Activated naive CD4-positive, alpha-beta T cell treated with Interleukin-2 at 50 U/mL for 16 hours (primary cell): Measurements from ENCODE around the gene NEUROD6.

ENCODE experiments used
- DNase-seq: peaks from one replicate; pipeline ENCODE4 v3.0.0-alpha.2; 2020

NEUROD6 gene

DNA sequence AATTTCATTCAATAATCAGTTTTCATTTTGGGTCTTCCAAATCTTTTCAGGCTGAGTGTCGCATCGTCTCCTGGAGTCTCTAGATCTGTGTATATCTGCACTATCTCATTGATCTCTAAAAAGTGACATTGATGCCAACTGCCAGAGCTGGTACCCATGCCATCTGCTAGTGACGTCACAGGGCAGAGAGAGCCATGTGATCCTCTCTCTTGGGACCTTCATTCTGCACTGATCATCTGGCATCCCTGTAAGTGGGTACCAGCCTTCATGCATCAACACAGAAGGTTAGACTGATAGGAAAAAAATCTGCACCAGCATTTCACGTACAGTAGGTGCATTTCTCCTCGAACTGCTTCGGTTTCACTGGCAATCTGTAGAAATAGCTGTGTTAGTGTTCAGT, at the start of gene NEUROD6:
Gene NEUROD6, minus strand, starts transcription at position 124 of the 400 bp plus-strand sequence. CDS start 1,458 bp downstream, outside the sequence.
- DNase-seq = no peak

GRCh38 chr7:31384466-31384865, 43.9 kb upstream of the NEUROD6 start:
- no peak for DNase-seq

DNA sequence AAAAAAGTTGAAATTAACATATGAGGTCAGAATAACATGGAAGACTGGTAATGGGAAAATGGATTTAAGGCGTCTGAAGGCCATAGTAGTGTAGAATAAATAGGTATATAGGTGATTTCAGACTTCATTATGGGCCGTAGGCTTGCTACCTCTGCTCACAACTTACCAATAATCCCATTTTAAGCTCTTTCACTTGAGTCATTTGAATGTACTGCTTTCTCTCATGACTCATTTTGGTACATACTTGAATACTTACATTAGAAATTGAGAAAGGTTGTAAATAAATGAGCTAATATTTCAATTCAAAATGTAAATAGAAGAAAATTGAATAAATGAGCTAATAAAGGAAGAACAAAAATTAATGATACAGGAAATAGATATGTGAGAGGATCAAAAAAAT, 42.2 kb upstream of the NEUROD6 start:
- no peak for DNase-seq

DNA sequence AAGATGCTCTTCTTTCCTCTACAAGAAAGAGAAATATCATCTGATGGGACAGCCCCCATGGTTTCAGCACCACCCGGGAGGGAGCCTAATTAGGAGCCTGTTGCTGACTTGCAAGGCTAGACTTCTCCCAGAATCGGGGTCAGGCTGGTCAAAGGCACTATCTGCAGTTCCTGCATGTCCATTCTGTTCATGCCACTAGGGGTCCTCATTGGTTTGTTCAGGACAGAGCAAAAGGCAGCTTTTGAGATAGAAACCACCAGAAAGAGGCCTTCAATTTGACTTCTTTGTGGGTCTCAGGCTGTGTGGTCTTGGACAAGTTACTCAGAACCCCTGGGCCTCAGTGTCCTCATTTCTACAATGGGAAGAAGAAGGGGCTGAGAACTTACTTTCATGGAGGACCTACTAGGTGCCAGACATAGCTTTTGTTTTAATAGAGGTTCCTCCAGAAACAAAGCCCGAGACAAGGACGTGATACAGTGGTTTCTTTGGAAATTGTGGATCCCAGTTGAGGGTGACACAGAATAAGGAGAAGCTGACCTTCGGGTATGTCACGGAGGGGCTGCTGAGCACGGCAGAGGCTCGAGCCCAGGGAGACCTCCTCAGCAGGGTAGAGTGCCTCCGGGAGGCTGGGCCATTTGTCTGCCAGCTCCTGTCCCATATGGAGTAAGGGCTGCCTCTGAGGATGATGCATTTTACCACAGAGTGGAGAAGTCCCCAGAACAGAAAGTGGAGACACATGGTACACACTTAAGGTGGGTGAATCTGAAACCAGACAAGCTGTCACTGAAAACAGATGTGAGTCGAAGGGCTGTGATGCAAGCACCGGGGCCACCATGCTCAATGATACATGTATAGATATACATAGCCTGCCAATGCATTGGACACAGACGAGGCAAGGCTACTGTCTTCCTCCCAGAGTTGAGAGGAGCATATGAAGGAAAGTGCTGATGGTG, 33.1 kb upstream of the NEUROD6 start:
- DNase-seq = no peak

DNA sequence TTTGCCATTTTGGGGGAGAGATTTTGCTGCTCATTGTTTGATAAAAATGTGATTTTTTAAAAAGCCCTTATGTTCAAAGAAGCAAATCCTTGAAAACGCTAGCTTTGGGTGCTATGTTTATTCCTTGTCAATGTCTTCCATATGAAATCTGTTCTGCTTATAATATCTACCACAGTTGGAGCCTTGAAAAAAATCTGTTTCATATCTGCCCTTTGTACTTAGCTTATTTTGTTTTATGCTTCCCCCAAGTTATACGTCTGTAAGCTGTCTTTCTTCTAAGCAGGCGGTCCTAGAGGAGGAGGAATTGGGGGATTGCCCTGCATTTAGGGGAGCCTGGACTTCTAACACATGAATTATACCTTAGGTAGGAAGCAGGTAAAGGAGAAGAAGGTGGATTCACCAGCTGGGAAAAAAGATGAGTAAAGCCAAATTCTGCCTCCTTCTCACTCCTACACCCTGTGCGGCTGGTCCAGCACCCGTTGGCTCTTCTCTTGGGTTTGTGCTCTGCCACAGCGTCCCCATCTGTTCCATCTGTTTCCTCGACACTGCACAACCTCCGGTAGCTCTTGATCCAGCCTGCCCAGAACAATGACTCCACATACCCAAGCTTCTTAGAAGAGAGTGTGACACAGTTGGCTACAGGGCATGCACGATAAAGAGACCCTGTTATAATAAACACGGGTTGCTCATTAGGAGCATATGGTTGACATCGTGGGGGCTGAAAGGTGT, 31.9 kb upstream of the NEUROD6 start:
- DNase-seq = no peak

- DNase-seq = no peak
Observed at GRCh38 chr7:31371621-31372020, 31.1 kb upstream of the NEUROD6 start.

- DNase-seq = no peak
Observed at GRCh38 chr7:31370609-31371008, 30.1 kb upstream of the NEUROD6 start.

GRCh38 chr7:31368620-31369019, 28.1 kb upstream of the NEUROD6 start:
- DNase-seq = no peak

DNA sequence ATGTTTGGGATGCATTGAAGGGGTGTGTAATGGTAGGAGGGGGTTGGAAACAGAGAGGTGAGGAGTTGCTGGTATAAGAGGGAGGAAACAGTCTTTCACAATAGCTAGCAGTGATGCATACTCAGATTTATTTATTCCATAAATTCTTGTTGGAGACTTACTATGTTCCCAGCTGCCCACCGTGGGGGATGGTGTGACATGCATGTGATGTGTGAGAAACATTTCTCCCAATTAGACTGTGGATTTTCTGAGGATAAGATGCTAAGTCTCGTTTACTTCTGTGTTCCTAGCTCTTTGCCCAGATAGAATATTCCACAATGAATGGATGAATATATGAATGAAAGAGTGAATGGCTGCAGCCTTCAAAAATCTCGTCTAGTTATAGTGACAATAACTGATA, 23.0 kb upstream of the NEUROD6 start:
- no peak for DNase-seq

- no peak for DNase-seq
Observed at GRCh38 chr7:31363051-31363450, 22.5 kb upstream of the NEUROD6 start.

GRCh38 chr7:31362401-31362800, 21.9 kb upstream of the NEUROD6 start:
- no peak for DNase-seq

- DNase-seq = no peak
Observed at GRCh38 chr7:31358467-31358866, 17.9 kb upstream of the NEUROD6 start.

GRCh38 chr7:31345421-31345820, 4.9 kb upstream of the NEUROD6 start:
- no peak for DNase-seq

DNA sequence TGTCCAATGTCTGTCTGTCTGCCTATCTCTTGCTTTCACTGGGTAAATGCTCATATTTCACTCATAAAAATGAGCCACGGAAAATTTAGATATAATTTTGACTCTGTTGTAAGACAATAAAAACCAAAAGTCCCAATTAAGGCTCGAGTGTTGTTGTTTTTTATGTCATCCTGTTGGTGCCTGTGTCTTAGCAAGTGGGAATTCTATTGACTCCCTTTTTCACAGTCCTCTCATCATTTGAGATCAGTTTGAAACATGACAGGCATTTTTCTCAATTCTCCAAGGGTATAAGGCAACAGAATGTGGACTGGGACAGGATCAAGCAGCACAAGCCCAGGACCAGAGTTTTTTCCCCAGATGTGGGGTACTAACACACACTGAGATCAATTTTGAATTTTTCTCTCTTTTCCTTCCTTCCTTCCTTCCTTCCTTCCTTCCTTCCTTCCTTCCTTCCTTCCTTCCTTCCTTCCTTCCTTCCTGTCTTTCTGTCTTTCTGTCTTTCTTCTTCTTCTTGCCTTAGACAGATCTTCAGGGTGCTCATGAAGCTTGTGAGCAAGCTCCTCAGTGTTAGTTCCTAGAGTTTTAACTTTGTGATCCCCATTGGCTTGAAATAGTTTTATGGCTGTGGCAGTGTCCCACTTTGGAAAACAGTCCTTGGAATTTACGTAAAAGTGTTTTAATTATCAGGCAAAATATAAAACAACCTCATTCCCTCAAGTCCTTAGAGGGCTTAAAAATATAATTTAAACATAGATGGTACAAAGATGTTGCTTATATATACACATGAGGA, 3.2 kb upstream of the NEUROD6 start:
- DNase-seq = no peak

GRCh38 chr7:31341141-31341540, 615 bp upstream of the NEUROD6 start:
- no peak for DNase-seq

DNA sequence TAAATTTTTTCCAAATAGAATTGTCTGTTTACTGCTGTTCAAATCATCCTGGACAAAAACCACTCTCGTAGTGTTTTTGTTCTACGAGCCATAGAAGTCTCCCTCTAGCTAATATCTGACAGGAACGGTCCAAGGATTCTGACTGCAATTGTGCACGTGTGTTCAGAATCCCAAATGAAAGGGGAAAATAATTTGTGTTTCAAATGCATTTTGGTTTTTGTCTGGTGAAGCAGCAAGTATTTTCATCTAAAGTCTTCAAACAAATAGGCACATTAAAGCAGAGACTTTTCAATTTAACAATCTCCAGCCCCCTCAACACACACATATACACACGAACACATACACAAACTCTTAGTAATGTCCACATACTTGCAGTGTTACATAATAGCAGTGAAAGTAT, 475 bp downstream of the NEUROD6 start:
- no peak for DNase-seq

DNA sequence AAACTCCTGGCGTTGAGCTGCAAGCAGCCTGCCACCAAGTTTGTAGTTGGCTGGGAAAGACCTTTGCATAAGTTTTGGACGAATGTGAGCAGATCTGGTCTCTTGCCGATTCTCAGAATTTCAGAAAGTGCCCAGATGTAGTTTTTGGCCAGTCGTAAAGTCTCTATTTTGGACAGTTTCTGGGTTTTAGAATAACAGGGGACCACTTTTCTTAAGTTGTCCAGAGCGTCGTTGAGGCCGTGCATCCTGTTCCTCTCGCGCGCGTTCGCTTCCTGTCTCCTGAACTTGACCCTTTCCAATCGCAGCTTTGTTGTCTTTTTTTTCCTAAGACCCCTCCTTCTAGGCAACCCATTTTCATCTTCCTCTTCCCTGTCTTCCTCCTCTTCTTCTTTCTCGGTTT, 1.8 kb downstream of the NEUROD6 start:
- no peak for DNase-seq

DNA sequence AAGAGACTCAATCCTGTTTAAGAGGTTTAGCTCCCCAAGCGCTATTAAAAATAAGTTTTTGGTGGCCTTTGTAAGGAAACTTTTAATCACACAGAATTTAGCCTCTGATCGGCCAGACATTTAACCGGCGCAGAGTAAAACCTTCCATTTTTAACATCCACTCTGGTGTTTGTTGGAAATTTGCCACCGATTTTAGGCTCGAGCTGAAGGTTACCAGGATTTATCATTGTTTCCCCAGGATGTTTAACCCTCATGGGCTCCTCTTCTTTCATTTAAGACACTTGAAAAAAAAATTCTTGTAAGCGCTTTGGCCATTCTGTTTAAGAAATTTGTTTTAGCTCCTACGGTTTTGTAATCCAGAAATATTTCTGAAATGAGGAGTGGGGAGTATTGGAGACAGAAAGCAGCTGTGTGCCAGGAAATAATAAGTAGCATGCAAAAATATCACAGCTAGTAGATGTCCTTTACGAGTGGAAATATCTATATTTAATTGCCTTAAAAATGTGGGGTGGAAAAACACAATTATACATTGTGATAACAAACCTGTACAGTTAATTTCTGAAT, 3.4 kb downstream of the NEUROD6 start:
- no peak for DNase-seq

- DNase-seq = no peak
Observed at GRCh38 chr7:31336202-31337001, 4.1 kb downstream of the NEUROD6 start.

DNA sequence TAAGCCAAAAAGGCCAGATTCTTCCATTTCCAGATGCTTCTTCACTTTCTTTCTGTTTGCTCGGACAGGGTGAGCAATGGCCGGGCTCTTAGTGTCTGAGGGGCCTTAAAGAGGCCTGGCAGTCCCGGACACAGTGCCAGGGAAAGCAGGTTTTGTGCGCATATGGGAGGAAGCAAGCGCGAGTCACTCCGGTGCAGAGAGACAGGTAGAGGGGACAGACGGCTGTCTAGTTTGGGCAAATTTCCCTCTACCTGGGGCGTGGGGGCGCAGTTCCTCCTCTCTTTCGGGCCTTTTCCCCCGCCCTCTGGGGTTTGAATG, 4.7 kb downstream of the NEUROD6 start:
- DNase-seq = no peak

DNA sequence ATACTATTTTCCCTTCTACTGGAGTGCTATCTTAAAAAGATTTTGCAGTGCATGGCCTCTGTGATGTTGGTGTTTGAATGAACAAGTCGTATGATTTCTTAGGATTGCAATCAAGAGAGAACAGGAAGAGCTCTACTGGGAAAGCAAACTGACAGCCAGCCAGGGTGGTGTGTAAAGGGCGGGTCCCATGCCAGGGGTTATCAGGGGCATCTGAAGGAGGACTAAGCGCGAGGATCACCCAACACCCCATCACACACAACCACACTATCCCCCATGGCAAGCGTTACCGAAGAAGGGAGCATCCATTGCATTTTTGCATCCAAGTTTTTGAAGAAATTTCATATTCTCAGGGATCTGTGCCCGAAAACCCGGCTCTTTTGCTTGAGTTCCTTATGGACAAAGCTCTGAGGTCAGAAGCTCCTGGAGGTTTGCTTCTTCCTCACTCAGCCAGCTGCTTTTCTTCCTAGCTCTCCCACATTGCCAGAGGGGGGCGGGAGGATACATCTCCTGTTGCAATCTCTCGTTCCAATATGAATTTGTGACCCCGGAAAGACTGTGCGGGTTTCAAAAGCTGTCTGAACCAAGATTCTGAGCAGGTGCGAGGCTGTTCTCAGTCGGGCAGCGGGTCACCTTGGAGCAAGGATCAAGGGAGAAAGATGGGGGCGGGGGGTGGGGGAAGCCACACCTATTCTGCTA, 5.2 kb downstream of the NEUROD6 start:
- no peak for DNase-seq

DNA sequence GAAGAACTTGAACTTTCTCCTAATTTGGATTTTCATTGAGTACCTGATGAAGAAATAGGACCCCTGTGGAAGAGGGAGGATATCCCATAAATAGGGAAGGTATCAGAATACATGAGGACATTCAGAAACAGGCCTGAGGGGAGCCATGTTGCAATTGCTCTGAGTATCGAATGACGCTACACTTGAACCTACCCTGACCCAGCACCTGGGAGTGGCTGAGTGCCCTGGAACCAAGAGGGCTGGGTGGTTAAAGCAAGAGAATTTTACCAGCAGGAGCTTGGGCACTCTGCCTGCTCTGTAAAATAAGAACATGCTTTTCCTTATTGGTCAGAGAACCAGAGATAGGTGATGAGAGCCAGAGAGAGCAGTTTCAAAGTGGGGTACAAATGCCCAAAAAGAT, 7.2 kb downstream of the NEUROD6 start:
- DNase-seq = no peak
